NCI-H2081 (cell line): ENCODE results near the gene GAB1.

Source experiments
- DNase-seq, 2 experiments: peaks; one replicate each; lab custom pipeline; 2025; lab: John Stamatoyannopoulos, UW

Gene GAB1

DNA sequence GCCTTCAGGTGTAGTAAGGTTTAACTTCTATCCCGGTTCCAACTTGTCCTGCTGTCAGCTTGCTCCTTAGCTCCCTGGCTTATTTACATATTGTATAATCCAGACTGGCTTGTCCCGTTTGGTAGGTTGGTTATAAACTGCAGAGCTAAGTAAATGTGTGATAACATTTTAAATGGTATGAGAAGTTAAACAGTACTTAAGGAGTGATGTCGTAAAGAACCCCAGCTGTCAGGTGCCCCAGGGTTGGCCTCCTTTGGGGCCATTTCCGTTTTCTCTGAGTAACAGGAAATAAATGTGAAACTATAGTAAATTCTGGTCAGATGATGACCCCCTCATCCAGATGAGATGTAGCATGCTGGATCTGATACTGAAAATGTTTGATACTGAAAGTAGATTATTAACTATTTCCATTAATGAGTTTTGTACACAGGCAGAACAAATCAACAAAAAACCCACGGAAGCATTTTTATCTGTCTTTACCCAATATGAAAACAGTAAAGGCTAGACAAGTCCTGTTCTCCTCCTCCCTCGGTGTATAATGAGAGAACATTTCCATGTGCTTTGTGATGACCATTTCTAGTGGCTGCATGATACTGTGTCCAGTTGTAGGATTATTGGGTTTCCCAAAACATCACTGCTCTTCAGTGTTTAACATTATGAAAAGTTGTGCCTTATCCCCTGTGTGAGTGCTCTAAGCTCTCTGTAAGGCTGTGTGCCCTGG, 22.4 kb downstream of the GAB1 start:
- DNase-seq = no peak

GRCh38 chr4:143359644-143360193, 23.0 kb downstream of the GAB1 start:
- no peak for DNase-seq

DNA sequence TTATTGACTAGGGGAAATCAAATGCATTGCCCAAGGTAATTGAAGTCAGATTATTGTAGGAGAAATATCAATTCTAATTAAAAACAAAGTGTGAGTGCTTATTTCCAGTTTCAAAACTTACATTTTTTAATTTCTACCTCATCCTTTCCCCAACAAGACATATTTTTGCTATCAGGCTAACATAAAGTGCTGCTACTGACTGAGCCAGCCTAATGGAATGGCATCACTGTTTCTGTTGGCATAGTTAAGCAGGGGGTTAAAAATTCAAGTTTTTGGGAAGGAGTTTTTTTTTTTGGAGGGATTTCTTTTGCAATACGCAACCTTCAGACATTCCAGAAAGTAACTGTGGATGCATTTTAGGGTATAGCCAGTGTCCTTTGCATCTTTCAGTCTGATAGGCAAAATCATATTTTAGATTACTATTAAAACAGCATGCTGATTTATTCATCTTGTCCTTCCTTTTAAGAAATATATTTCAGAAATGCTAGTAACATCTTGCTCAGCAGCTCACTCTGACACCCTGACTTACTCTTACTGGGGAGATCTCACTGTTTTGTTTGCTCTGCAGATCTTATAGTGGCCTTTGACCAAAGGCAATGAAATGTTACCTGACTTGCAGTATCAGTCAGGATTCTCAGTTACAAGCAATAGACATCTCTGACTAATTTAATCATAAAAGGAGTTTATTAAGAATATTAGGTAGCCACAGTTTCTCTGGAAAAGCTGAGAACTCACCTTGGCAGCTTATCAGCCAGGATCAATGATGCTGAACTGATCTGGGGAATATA, 24.4 kb downstream of the GAB1 start:
- DNase-seq = no peak

DNA sequence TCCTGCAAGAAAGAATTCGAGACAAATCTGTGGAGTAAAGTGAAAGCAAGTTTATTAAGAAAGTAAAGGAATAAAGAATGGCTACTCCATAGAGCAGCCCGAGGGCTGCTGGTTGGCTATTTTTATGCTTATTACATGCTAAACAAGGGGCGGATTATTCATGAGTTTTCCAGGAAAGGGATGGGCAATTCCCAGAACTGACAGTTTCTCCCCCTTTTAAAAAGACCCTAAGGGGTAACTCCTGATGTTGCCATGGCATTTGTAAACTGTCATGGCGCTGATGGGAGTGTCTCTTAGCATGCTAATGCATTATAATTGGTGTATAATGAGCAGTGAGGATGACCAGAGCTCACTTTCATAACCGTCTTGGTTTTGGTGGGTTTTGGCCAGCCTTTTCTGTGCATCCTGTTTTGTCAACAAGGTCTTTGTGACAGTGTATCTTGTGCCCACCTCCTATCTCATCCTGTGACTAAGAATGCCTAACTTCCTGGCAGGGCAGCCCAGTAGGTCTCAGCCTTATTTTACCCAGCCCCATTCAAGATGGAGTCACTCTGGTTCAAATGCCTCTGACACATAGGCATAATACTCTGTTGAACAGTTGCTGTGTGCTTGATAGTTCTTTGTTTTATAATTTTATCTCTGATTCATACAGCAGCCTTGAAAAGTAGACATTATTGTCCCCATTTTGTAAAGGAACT, 25.8 kb downstream of the GAB1 start:
- no peak for DNase-seq

DNA sequence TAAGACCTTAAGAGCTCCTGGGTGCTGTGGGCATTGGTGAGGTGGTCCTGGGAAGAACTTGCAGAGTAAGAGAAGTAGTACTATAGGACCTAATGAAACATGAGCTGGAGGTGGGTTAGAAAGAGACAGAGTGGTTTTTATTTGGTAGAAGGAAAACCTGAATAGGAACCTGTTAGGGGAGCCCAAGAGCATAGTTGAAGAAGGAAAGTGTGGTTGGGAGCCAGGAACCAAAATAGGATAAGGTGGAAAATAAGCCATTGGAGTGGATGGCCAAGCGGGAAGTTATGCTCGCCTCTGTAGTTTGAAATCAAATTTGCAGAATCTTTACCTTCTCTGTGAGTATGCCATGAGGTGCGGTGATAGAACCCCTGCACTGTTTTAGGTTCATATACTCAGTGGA, 26.7 kb downstream of the GAB1 start:
- DNase-seq = no peak

GRCh38 chr4:143364063-143364462, 27.4 kb downstream of the GAB1 start:
- DNase-seq = no peak

- DNase-seq = no peak
Observed at GRCh38 chr4:143367863-143368262, 31.2 kb downstream of the GAB1 start.

GRCh38 chr4:143369552-143369951, 32.9 kb downstream of the GAB1 start:
- no peak for DNase-seq

DNA sequence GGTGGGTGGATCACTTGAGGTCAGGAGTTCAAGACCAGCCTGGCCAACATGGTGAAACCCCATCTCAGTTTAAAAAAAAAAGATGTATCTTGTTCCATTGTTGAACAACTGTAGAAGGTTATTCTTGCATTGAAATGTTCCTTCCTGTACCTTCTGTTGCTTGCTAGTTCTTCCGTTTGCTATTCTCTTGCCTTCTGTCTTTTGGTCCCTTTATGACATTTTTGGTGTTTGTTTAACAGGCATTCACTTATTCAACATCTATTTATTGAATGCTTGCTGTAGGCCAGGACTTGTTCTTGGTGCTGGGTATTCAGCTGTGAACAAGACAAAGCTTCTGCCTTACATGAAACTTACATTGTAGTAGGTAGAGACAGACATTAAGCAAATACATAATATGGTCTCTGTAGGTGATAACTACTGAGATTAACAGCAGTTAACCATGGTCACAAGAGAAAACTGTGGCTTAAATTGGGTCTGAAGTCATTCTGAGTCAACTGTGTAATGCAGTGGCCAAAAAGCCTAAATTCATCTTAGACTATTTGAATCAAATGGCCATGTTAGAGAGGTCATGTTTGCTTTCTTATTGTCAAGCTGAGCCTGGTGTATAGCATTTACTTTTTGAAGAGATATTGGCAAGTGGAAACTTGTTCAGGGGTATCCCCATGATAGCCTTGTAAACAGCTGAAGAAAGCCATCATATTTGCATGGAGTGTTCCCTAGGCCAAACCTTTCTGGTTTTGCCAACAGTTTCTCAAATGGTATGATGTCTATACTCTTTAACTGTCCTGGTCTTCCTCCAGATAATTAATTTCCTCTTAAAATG, 35.6 kb downstream of the GAB1 start:
- DNase-seq = no peak

GRCh38 chr4:143374255-143374654, 37.6 kb downstream of the GAB1 start:
- DNase-seq = no peak

- no peak for DNase-seq
Observed at GRCh38 chr4:143374771-143375170, 38.1 kb downstream of the GAB1 start.

DNA sequence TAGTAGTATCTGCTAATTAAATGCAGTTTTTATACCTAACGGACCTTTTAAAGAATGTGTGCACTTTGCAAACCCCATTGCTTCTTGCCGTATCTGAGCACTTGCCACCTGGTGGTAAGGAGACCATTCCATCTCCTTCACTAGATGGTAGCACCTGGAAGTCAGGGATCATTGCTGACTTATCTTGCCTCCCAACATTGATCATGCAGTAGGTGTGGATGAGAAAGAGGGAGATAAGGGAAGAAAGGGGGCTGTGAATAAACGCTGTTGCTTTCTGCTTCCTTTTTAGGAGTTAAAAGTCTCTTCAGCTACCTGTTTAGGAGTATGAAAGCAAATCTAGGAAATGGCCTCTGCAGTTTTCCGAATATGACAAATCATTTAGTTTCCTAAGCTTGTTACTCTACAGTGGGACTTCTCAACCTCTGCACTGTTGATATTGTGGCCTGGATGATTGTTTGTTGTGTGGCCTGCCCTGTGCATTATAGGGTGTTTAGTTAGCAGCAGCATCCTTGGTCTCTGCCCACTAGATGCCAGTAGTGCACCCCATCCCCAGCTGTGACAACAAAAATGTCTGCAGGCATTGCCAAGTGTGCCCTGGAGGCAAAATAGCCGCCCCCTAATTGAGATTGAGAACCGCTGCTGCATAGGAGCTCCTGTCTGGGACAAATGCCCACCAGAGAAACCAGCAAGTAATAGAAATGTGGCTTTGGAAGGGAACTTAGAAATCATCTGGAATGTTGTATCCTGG, 38.8 kb downstream of the GAB1 start:
- peak; percentile 50 to 71 for DNase-seq

DNA sequence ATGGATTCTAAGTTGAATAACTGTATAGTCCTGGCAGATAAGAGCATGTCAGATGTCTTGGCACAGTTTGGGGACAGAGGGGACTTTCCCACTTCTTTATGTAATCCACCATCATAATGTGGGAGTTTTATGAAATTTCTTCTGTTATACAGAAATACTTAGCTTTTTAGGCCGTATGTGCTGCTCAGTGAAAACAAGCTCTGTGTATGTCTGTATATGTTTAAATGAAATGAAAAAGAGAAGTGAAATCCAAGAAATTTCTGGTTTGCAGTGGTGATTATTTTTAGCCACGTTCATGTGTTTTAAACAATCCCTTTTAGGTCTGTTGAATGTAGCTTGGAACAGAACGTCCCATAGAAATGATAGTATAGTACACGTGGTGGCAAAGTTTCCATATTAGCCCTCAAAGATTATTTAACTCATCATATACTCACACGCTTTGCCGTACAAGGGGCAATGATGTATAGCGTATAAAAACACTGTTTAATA, 41.0 kb downstream of the GAB1 start:
- DNase-seq = no peak

GRCh38 chr4:143380629-143381028, 44.0 kb downstream of the GAB1 start:
- DNase-seq = no peak

GRCh38 chr4:143381189-143382118, 44.8 kb downstream of the GAB1 start:
- DNase-seq = peak; percentile 51 to 83

GRCh38 chr4:143382596-143382995, 45.9 kb downstream of the GAB1 start:
- DNase-seq = no peak

GRCh38 chr4:143383005-143383574, 46.4 kb downstream of the GAB1 start:
- DNase-seq = no peak

DNA sequence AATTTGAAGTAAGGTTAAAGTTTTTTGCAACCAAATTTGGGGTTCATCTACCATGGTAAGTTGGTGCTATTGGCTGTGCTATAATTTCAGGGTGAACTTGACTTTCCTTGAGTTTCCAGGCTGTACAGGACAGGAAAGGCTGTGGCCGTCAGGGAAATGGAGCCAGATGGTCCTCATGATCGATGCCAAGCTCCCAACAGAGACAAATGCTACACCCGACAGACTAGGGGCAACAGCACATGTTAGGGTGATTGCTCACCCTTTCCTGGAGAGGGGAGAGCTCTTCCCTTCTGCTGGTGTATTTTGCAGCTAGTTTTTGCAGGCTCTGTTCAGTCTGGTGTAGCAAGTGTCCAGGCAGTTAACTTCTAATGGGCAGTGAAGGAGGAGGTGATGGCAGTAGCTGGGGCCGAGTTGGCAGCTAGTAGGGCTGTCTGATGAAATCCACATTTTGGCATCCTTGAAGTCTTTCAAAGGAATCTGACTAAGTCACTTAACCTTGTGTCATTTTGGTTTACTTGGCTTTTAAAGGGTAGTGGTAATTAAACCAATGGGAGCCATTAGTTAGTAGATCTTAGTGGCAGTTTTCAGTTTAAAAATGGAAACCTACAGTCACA, 47.8 kb downstream of the GAB1 start:
- no peak for DNase-seq

DNA sequence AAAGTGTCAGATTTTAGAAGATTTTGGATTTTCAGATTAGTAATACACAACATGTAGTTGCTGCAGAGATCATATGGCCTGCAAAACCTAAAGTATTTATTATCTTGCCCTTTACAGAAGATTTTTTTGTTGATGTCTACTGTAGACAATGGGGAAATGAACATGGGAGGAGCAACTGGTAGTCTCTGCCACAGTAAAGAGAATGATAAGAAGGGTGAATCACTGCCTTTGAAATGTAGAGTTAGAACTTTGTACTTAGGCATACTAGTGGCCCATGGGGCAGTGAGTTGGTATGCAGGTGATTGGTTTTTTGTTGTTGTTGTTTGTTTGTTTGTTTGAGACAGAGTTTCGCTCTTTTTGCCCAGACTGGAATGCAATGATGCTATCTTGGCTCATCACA, 50.1 kb downstream of the GAB1 start:
- DNase-seq = no peak
